Measurements from ENCODE around the gene RGS7.
"Not testable (repeated sequence)": the region's sequence is repeated elsewhere in the genome, so short reads cannot be mapped to it uniquely, and the experiment has no call there.

RGS7 gene

GRCh38 chr1:240762471-240762987 is 594.5 kb downstream of the RGS7 start:
- not testable (repeated sequence) for DNase-seq

GRCh38 chr1:240758777-240759176 is 598.2 kb downstream of the RGS7 start:
- DNase-seq = not testable (repeated sequence)

DNA sequence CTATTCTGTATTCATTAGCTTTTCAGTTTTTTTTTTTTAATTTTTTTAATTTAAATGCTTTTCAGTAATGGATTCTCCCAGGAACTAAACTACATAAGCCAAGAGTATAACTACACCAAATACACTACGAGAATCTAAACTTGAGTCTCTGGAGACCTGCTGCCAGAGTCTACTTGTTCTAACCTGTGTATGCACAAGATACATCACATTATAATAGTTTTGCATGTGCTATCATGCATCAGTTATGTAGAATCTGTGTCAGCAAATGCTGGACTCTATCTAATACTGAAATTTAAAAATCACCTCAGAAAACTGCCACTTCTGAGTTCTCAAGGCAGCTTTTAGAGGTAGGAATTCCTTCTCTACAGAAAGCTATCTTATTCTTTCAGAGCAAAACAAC is 598.7 kb downstream of the RGS7 start:
- no peak for DNase-seq

GRCh38 chr1:240747907-240748306 is 609.1 kb downstream of the RGS7 start:
- DNase-seq = no peak

- DNase-seq = no peak
Measured at GRCh38 chr1:240743705-240744104, 613.3 kb downstream of the RGS7 start.

DNA sequence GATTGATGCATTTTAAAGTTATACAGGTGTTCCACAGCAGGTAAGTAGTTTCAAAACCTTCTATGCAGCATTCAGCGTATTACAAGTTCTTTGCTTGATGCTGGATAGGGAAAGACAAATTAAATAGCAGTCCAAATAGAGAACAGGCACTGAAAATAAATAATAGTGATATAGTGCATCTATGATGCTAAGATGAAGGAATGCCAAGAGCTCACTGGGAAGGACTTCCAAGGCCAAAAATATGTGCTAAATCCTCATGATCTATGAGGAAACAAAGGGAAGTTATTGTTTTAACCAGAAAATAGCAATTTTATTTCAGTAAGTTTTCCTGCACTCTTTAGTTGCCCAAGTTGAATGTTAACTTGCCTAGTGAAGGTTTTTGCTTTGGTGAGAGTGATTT is 617.3 kb downstream of the RGS7 start:
- no peak for DNase-seq

DNA sequence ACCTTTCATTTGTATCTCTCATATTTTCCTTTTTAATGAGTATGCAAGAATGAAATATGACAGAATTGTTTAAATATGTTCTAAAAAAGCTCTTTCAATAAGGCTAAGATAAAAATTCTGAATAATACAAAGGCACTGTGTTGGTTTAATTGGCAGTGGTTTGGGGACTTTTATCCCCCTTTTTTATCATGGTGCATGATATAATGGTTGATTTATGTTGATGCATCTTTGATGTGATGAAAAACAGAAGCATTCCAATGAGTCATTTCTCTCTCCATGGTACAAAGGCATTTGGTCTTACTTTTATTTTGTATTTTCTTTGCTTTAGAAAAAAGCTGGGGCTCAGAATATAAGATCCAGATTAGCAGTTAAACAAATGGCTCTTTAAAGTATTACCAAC is 617.9 kb downstream of the RGS7 start:
- peak; percentile 1 for DNase-seq

- DNase-seq = no peak
Measured at GRCh38 chr1:240737766-240738265, 619.2 kb downstream of the RGS7 start.

GRCh38 chr1:240737298-240737697 is 619.7 kb downstream of the RGS7 start:
- DNase-seq = no peak

- not testable (repeated sequence) for DNase-seq
Measured at GRCh38 chr1:240734705-240735104, 622.3 kb downstream of the RGS7 start.

- no peak for DNase-seq
Measured at GRCh38 chr1:240734001-240734400, 623.0 kb downstream of the RGS7 start.

GRCh38 chr1:240732390-240732789 is 624.6 kb downstream of the RGS7 start:
- peak; percentile 45 for DNase-seq

Measured in kidney glomerular epithelial cell (primary cell).